IMR-90 (cell line): ENCODE measurements around the gene CPT1A. TPM values are rescaled to one million over a fixed set of nuclear protein-coding genes. Genes with fewer than 3 reads are reported as not detected.

Experiments
- ATAC-seq: fragments of 200-7000 bp; cut with Tn5 transposase; 2 replicates; pipeline ENCODE4 v1.9.1; 2020; ENCODE audit warnings: low read depth, mild to moderate bottlenecking, moderate library complexity
- BruUV-seq: library from RNA; stranded (reverse); fragments of 400-500 nt; replicated peaks from 2 replicates; lab custom pipeline; 2021; lab: Mats Ljungman, UMichigan
- CTCF ChIA-PET: fragments of 300-600 bp; formaldehyde crosslinking; extraction: SDS; loops from one replicate; lab custom pipeline; 2021; ENCODE audit warnings: antibody characterized with exemption; lab: Yijun Ruan, JAX
- POLR2A ChIA-PET: fragments of 300-600 bp; sonication (Branson Sonifier 250); formaldehyde crosslinking; loops from one replicate; lab custom pipeline; 2022; ENCODE audit warnings: antibody characterized with exemption; ENCODE audit not compliant: unreplicated experiment; lab: Charles Lee
- DNase-seq: peaks from one replicate; pipeline ENCODE4 v3.0.0; 2013
- H2AFZ ChIP-seq: replicated peaks from 2 replicates; pipeline ENCODE3; 2013; ENCODE audit warnings: low read length, mild to moderate bottlenecking; ENCODE audit not compliant: poor library complexity
- H2AK5ac ChIP-seq: 2 replicates; pipeline ENCODE4 v1.6.1; 2013; ENCODE audit warnings: low read depth, low read length, inconsistent platforms
- H2AK9ac ChIP-seq: replicated peaks from 2 replicates; pipeline ENCODE3; 2013; ENCODE audit warnings: mild to moderate bottlenecking, low read depth, low read length, moderate library complexity; ENCODE audit not compliant: poor library complexity
- H2BK120ac ChIP-seq: 2 replicates; pipeline ENCODE4 v1.6.1; 2013; ENCODE audit warnings: low read depth, low read length, inconsistent platforms
- H2BK15ac ChIP-seq: 3 replicates; pipeline ENCODE4 v1.6.1; 2013; ENCODE audit warnings: low read depth, low read length, inconsistent platforms
- H2BK20ac ChIP-seq: 2 replicates; pipeline ENCODE4 v1.6.1; 2013; ENCODE audit warnings: low read depth, mild to moderate bottlenecking, inconsistent platforms, low read length, moderate library complexity
- H2BK5ac ChIP-seq: 2 replicates; pipeline ENCODE4 v1.6.1; 2013; ENCODE audit warnings: mild to moderate bottlenecking, low read depth, low read length, inconsistent platforms; ENCODE audit not compliant: poor library complexity, severe bottlenecking
- H3K14ac ChIP-seq: replicated peaks from 2 replicates; pipeline ENCODE4 v1.6.1; 2013; ENCODE audit warnings: low read depth, low read length, inconsistent platforms
- H3K18ac ChIP-seq: 2 replicates; pipeline ENCODE4 v1.6.1; 2013; ENCODE audit warnings: low read depth, low read length, control low read depth
- H3K23ac ChIP-seq: 2 replicates; pipeline ENCODE4 v1.6.1; 2013; ENCODE audit warnings: low read depth, low read length, inconsistent platforms
- H3K27ac ChIP-seq: 2 replicates; pipeline ENCODE4 v1.5.1; 2013; ENCODE audit warnings: mild to moderate bottlenecking, control low read depth, low read length; ENCODE audit not compliant: insufficient read depth
- H3K27me3 ChIP-seq: 2 replicates; pipeline ENCODE4 v1.6.1; 2013; ENCODE audit warnings: low read length; ENCODE audit not compliant: control insufficient read depth, insufficient read depth
- H3K36me3 ChIP-seq: 2 replicates; pipeline ENCODE4 v1.6.1; 2013; ENCODE audit warnings: low read length, mixed read lengths; ENCODE audit not compliant: control insufficient read depth, insufficient read depth
- H3K4ac ChIP-seq: 2 replicates; pipeline ENCODE4 v1.6.1; 2013; ENCODE audit warnings: low read depth, low read length, inconsistent platforms
- H3K4me1 ChIP-seq: 2 replicates; pipeline ENCODE4 v1.6.1; 2013; ENCODE audit warnings: low read length, mixed read lengths; ENCODE audit not compliant: control insufficient read depth, insufficient read depth
- H3K4me2 ChIP-seq: 2 replicates; pipeline ENCODE4 v1.6.1; 2013; ENCODE audit warnings: low read depth, mild to moderate bottlenecking, control low read depth, low read length, moderate library complexity
- H3K4me3 ChIP-seq: 2 replicates; pipeline ENCODE4 v1.5.1; 2013; ENCODE audit warnings: low read depth, mild to moderate bottlenecking, control low read depth, low read length, moderate library complexity; ENCODE audit not compliant: insufficient read depth
- H3K56ac ChIP-seq: 2 replicates; pipeline ENCODE4 v1.6.1; 2013; ENCODE audit warnings: low read length, inconsistent platforms; ENCODE audit not compliant: insufficient read depth; ENCODE audit errors: extremely low read depth
- H3K79me1 ChIP-seq, 2 experiments: 2 replicates each; pipeline ENCODE4 v1.6.1; 2013; ENCODE audit warnings: low read length in 2 of 2, inconsistent platforms in 1 of 2, low read depth in 1 of 2
- H3K9ac ChIP-seq: 2 replicates; pipeline ENCODE4 v1.6.1; 2013; ENCODE audit warnings: low read depth, low read length, control low read depth
- H3K9me1 ChIP-seq: 2 replicates; pipeline ENCODE4 v1.6.1; 2013; ENCODE audit warnings: low read length, inconsistent platforms; ENCODE audit not compliant: insufficient read depth
- H3K9me3 ChIP-seq: 2 replicates; pipeline ENCODE4 v1.6.1; 2013; ENCODE audit warnings: low read length; ENCODE audit not compliant: control insufficient read depth, insufficient read depth
- H4K20me1 ChIP-seq: 2 replicates; pipeline ENCODE4 v1.6.1; 2013; ENCODE audit warnings: low read length, inconsistent platforms; ENCODE audit not compliant: insufficient read depth
- H4K5ac ChIP-seq: 2 replicates; pipeline ENCODE4 v1.6.1; 2013; ENCODE audit warnings: mild to moderate bottlenecking, low read depth, low read length, control low read depth
- H4K8ac ChIP-seq, 2 experiments: 2 replicates each; pipeline ENCODE4 v1.6.1; 2013; ENCODE audit warnings: low read depth in 2 of 2, low read length in 2 of 2, control low read depth in 1 of 2, inconsistent platforms in 1 of 2
- H4K91ac ChIP-seq: 2 replicates; pipeline ENCODE4 v1.6.1; 2013; ENCODE audit warnings: low read depth, low read length, inconsistent platforms; ENCODE audit not compliant: insufficient read depth
- BHLHE40 ChIP-seq: fragments of 150-350 bp; IDR thresholded peaks from 2 replicates; pipeline ENCODE4 v1.6.1; 2016; ENCODE audit warnings: mild to moderate bottlenecking, low read depth, low read length
- CEBPB ChIP-seq: IDR thresholded peaks from 2 replicates; pipeline ENCODE4 v1.6.1; 2012; ENCODE audit warnings: low read depth, low read length, improper control_type of control experiment
- CHD1 ChIP-seq: IDR thresholded peaks from 2 replicates; pipeline ENCODE4 v1.6.1; 2012; ENCODE audit warnings: low read depth, low read length, improper control_type of control experiment
- CTCF ChIP-seq: conservative IDR thresholded peaks from 2 replicates; pipeline ENCODE4 v1.5.1; 2012; ENCODE audit warnings: mild to moderate bottlenecking, low read depth, low read length, improper control_type of control experiment
- ELK1 ChIP-seq: fragments of 150-350 bp; IDR thresholded peaks from 2 replicates; pipeline ENCODE4 v1.6.1; 2016; ENCODE audit warnings: low read depth, mild to moderate bottlenecking, low read length, moderate library complexity, borderline replicate concordance
- FOS ChIP-seq: fragments of 150-350 bp; IDR thresholded peaks from 2 replicates; pipeline ENCODE4 v1.6.1; 2016; ENCODE audit warnings: low read depth, low read length
- MAFK ChIP-seq: IDR thresholded peaks from 2 replicates; pipeline ENCODE4 v1.6.1; 2012; ENCODE audit warnings: low read depth, low read length, improper control_type of control experiment
- MAZ ChIP-seq: IDR thresholded peaks from 2 replicates; pipeline ENCODE4 v1.6.1; 2012; ENCODE audit warnings: low read depth, mild to moderate bottlenecking, low read length, improper control_type of control experiment, moderate library complexity, borderline replicate concordance
- MXI1 ChIP-seq: IDR thresholded peaks from 2 replicates; pipeline ENCODE4 v1.6.1; 2012; ENCODE audit warnings: low read depth, mild to moderate bottlenecking, low read length, moderate library complexity, borderline replicate concordance
- POLR2A ChIP-seq: IDR thresholded peaks from 2 replicates; pipeline ENCODE4 v1.6.1; 2012; ENCODE audit warnings: mild to moderate bottlenecking, low read depth, low read length
- RAD21 ChIP-seq: IDR thresholded peaks from 2 replicates; pipeline ENCODE4 v1.6.1; 2012; ENCODE audit warnings: low read length, improper control_type of control experiment
- RCOR1 ChIP-seq: IDR thresholded peaks from 2 replicates; pipeline ENCODE4 v1.6.1; 2012; ENCODE audit warnings: mild to moderate bottlenecking, low read length, improper control_type of control experiment; ENCODE audit not compliant: insufficient replicate concordance
- RFX5 ChIP-seq: IDR thresholded peaks from 2 replicates; pipeline ENCODE4 v1.8.0; 2012; ENCODE audit warnings: low read depth, mild to moderate bottlenecking, low read length, moderate library complexity
- SMC3 ChIP-seq: fragments of 150-350 bp; IDR thresholded peaks from 2 replicates; pipeline ENCODE4 v1.6.1; 2016; ENCODE audit warnings: low read depth, mild to moderate bottlenecking, antibody characterized with exemption, low read length, moderate library complexity
- USF2 ChIP-seq: fragments of 150-350 bp; IDR thresholded peaks from 2 replicates; pipeline ENCODE4 v1.6.1; 2017; ENCODE audit warnings: mild to moderate bottlenecking, antibody characterized with exemption, low read length, low read depth
- WGBS, 2 experiments: methylation state at CpG; one replicate each; pipeline versions ENCODE4 v1.1.5 to v1.1.7; 2013; ENCODE audit warnings: missing lambda C conversion rate in 2 of 2; ENCODE audit not compliant: insufficient read length in 1 of 2; ENCODE audit errors: extremely low coverage in 2 of 2; 5-methylcytosine and 5-hydroxymethylcytosine counted together
- dilution Hi-C: fragments of 300-500 bp; cut with HindIII; formaldehyde crosslinking; loops from one replicate; pipeline ENCODE4 v1.14.3; 2018; ENCODE audit warnings: low sequenced_read_pairs; ENCODE audit not compliant: unreplicated experiment
- in situ Hi-C: fragments of 300-500 bp; cut with MboI; formaldehyde crosslinking; loops from 3 replicates; pipeline ENCODE4 v1.14.3; 2019; ENCODE audit warnings: low sequenced_read_pairs, inconsistent platforms, mixed read lengths
- intact Hi-C: fragments of 100-400 bp; cut with micrococcal nuclease; formaldehyde crosslinking; loops from 2 replicates; pipeline ENCODE4 v1.10.0; 2022
- polyA plus RNA-seq, 3 experiments: library from polyadenylated mRNA; depleted of rRNA; stranded (reverse); fragments of >200 nt; gene quantifications; 2 replicates each; pipeline ENCODE4 v1.2.3, GENCODE V29; 2012; ENCODE audit warnings: low replicate concordance in 1 of 3
- total RNA-seq: library from RNA; depleted of rRNA; stranded (reverse); fragments of >200 nt; gene quantifications from 2 replicates; pipeline ENCODE4 v1.2.3, GENCODE V29; 2012

Gene CPT1A
- total and polyA plus RNA-seq, 2 of the 4 experiments (the other 2 are of a cell fraction): 15.4 to 21.3 TPM

- in situ Hi-C loops: no loop called here
These were observed 98.2 kb downstream of the CPT1A start for GRCh38 chr11:68743539-68743938.

More at GRCh38 chr11:68743539-68743938, 98.2 kb downstream of the CPT1A start:
- Histone ChIP-seq H2BK120ac (no peak overlapping the region), H3K56ac (no peak overlapping the region), H3K27me3 (no peaks in the 10 kb centered on the region), H3K18ac (no peak overlapping the region), H2AK5ac (no peak overlapping the region), H3K9me1 (peaks cover 6% of the 10 kb centered on the region; the same call in 1 of the 2 replicates), H4K8ac (no peak overlapping the region), H2AFZ (no peak overlapping the region), H4K91ac (no peak overlapping the region), H4K20me1 (no peaks in the 10 kb centered on the region), H3K4me2 (no peak overlapping the region), H4K5ac (no peak overlapping the region), H3K36me3 (no peaks in the 10 kb centered on the region), H2BK15ac (no peak overlapping the region), H3K9me3 (no peaks in the 10 kb centered on the region), H2AK9ac (no peak overlapping the region), H3K4ac (no peak overlapping the region), H3K23ac (no peak overlapping the region), H2BK20ac (no peak overlapping the region), H3K4me1 (peaks cover 5% of the 10 kb centered on the region; the same call in 1 of the 2 replicates), H3K79me1 (no peaks in the 10 kb centered on the region), H3K9ac (no peak overlapping the region), H3K27ac (no peak overlapping the region), H3K4me3 (no peak overlapping the region), H2BK5ac (no peak overlapping the region), H3K14ac (no peak overlapping the region)
- POLR2A ChIA-PET: no interaction called here
- CTCF ChIA-PET: no interaction called here
- no TSS peak for BruUV-seq
- intact Hi-C loops: no loop called here
- dilution Hi-C loops: no loop called here
- ATAC-seq (no peak), DNase-seq (no peak)
- TF ChIP-seq SMC3: no peak
- TF ChIP-seq BHLHE40: no peak
- no peak for TF ChIP-seq MAZ
- TF ChIP-seq RFX5: no peak
- TF ChIP-seq FOS: no peak
- no peak for TF ChIP-seq MAFK
- no peak for TF ChIP-seq RCOR1
- no peak for TF ChIP-seq RAD21
- no peak for TF ChIP-seq ELK1
- no peak for TF ChIP-seq MXI1
- TF ChIP-seq CHD1: no peak
- no peak for TF ChIP-seq CEBPB
- no peak for TF ChIP-seq CTCF
- no peak for TF ChIP-seq USF2
- TF ChIP-seq POLR2A: no peak
- no CpG with 5 or more reads among the region's 3 CpGs for WGBS, 2 experiments
